ENCODE results near the gene RGL1. TPM values are rescaled to one million over a fixed set of nuclear protein-coding genes. Genes with fewer than 3 reads are reported as not detected.

RGL1 gene
- total RNA-seq, 4 donors from 2014 or later, result 57.3 to 81.8 (median 68.1) TPM

DNA sequence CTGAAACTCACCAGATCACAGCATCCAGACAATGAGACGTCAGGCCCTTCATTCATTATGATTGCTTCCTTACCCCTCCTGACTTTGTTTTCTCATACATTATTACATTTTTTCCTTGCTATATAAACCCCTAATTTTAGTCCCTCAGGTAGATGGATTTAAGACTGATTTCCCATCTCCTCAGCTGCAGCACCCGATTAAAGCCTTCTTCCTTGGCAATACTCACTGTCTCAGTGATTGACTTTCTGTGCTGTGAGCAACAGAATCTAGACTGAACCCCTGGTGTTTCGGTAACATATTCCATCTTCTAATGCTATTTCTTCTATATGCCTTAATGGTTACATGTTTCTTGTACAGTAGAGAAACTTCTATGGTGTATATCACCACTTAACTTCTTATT lies 30.0 kb upstream of the RGL1 start:
- no peak for DNase-seq (ENCODE audit: low spot score in 2 of 2)
- H3K9me3 ChIP-seq, result peaks cover 0 to 8% (median 0%) of the 10 kb centered on the region in 4 donors
- H3K36me3 ChIP-seq, result no peaks in the 10 kb centered on the region
- H3K4me1 ChIP-seq, result no peaks in the 10 kb centered on the region
- no peak overlapping the region for H3K4me3 ChIP-seq
- 97% methylated on average over 3 of the region's 3 CpGs for WGBS, 2 donors
- no peak overlapping the region for H3K27ac ChIP-seq
- H3K27me3 ChIP-seq, result no peaks in the 10 kb centered on the region
- TF ChIP-seq, protein P1, sequence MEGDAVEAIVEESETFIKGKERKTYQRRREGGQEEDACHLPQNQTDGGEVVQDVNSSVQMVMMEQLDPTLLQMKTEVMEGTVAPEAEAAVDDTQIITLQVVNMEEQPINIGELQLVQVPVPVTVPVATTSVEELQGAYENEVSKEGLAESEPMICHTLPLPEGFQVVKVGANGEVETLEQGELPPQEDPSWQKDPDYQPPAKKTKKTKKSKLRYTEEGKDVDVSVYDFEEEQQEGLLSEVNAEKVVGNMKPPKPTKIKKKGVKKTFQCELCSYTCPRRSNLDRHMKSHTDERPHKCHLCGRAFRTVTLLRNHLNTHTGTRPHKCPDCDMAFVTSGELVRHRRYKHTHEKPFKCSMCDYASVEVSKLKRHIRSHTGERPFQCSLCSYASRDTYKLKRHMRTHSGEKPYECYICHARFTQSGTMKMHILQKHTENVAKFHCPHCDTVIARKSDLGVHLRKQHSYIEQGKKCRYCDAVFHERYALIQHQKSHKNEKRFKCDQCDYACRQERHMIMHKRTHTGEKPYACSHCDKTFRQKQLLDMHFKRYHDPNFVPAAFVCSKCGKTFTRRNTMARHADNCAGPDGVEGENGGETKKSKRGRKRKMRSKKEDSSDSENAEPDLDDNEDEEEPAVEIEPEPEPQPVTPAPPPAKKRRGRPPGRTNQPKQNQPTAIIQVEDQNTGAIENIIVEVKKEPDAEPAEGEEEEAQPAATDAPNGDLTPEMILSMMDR (IDR thresholded peaks at IDR 0.05), result no peak
- no peak for TF ChIP-seq EP300 (IDR thresholded peaks at IDR 0.05)
- TF ChIP-seq POLR2A (IDR thresholded peaks at IDR 0.05), result no peak

DNA sequence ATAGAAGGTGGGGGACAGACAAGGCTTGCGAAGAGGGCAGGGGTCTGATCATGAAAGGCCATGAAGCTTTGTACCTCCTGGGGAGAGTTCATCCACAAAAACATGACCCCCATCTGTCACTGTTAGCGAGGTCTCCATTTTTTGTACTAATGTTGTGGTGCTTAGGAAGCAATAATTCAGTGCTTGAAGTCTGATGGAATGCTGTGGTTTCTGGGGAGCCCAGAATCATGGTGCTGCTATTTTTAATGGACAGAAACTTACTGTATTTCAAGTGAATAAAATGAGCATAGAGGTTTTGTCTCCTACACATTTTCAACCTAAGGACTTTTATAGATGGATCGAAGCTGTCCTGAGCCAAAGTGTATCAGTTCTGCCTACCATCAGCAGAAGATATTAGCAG lies 28.2 kb upstream of the RGL1 start:
- no peak overlapping the region for H3K4me3 ChIP-seq
- DNase-seq (ENCODE audit: low spot score in 2 of 2), result no peak
- H3K9me3 ChIP-seq, result no peaks in the 10 kb centered on the region
- TF ChIP-seq POLR2A (IDR thresholded peaks at IDR 0.05) (no peak), EP300 (IDR thresholded peaks at IDR 0.05) (no peak)
- TF ChIP-seq, protein P1 (IDR thresholded peaks at IDR 0.05), result no peak
- no peaks in the 10 kb centered on the region for H3K36me3 ChIP-seq
- H3K27me3 ChIP-seq, result no peaks in the 10 kb centered on the region
- H3K4me1 ChIP-seq, result no peaks in the 10 kb centered on the region
- WGBS, 2 donors, result 91 to 92% methylated on average over 3 of the region's 3 CpGs
- no peak overlapping the region for H3K27ac ChIP-seq

DNA sequence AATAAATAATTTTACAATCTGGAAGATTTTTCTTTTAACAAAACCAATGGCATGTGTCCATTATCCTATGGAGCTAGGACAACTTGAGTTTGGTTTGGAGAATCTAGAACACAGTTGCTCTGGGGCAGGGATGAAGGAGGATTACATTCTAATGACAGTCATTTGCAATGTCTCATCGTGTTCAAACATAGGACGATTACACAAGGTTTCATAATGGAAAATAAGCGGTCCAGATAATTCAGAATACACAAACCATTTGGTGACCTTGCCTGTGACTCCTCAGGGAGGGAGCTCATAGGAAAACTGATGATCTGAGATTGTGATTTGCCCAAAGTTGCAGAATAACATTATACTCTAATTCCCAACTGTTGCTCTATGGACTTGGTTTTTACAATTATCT lies 27.6 kb upstream of the RGL1 start:
- TF ChIP-seq, protein P1 (IDR thresholded peaks at IDR 0.05), result no peak
- TF ChIP-seq POLR2A (IDR thresholded peaks at IDR 0.05) (no peak), EP300 (IDR thresholded peaks at IDR 0.05) (no peak)
- 71 to 74% methylated on average over 3 of the region's 3 CpGs for WGBS, 2 donors
- Histone ChIP-seq H3K4me3 (no peak overlapping the region), H3K4me1 (no peaks in the 10 kb centered on the region), H3K27me3 (no peaks in the 10 kb centered on the region), H3K27ac (no peak overlapping the region), H3K36me3 (no peaks in the 10 kb centered on the region), H3K9me3 (no peaks in the 10 kb centered on the region)
- no peak for DNase-seq (ENCODE audit: low spot score in 2 of 2)

DNA sequence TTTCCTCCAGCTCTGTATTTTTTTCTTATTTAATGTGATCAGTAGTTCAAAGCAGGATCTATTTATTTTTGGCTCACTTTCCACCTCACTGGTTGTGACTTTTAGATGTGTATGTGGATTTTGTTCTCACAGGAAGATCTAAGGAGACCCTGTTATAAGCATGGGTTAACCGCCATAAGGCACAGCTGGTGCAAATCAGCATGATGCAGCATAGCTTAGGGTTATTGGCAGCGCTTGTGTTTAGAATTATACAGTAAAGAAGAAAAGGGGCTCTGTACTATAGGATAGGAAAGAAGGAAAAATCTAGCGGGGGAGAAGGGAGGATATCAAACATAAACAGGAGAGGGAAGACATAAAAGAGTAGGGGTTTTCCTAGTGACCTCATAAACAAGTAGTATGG lies 26.9 kb upstream of the RGL1 start:
- Histone ChIP-seq H3K4me1 (peaks cover 0 to 3% (median 0%) of the 10 kb centered on the region in 4 donors), H3K36me3 (no peaks in the 10 kb centered on the region), H3K4me3 (no peak overlapping the region), H3K9me3 (no peaks in the 10 kb centered on the region), H3K27ac (no peak overlapping the region), H3K27me3 (no peaks in the 10 kb centered on the region)
- WGBS, 2 donors, result 41 to 55% methylated on average over 3 of the region's 3 CpGs
- DNase-seq (ENCODE audit: low spot score in 2 of 2), result no peak
- TF ChIP-seq, protein P1 (IDR thresholded peaks at IDR 0.05), result no peak
- TF ChIP-seq EP300 (IDR thresholded peaks at IDR 0.05), result no peak
- no peak for TF ChIP-seq POLR2A (IDR thresholded peaks at IDR 0.05)

DNA sequence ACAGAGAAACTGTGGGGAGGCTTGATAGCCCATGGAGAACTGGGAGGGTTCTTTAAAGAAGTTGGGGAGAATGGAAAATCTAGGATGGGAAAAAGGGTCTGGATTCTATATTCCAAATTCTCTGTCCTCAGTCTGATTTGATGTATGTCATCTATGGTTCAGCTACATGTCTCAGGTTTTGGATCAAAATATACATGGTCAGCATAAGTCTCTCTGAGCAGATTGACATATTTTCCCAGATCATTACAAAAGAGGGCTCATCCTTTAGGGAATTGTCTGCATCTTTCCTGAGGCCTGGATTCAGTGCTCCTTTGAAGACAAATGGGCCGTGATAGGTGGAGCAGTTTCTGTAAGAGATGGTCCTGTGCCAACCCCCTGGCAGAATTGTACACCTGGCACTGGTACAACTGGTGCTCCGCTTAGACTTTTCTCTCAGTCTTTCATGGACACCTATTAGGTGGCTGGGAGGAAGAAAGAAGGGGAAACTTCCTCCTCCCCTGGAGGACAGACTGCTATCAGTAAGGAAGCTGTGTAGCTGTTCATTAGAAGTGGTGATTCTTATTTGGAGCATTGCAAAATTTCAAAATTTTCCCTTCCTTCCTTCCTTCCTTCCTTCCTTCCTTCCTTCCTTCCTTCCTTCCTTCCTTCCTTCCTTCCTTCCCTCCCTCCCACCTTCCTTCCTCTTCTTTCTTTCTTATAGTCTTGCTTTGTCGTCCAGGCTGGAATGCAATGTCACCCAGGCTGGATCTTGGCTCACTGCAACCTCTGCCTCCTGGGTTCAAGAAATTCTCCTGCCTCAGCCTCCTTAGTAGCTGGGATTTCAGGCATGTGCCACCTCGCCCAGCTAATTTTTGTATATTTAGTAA lies 26.1 kb upstream of the RGL1 start:
- 88 to 94% methylated on average over 4 of the region's 4 CpGs for WGBS, 2 donors
- TF ChIP-seq, protein P1 (IDR thresholded peaks at IDR 0.05), result no peak
- no peak for TF ChIP-seq POLR2A (IDR thresholded peaks at IDR 0.05)

More for the DNA sequence above, 26.1 kb upstream of the RGL1 start:
- Histone ChIP-seq H3K27ac (no peak overlapping the region), H3K9me3 (no peaks in the 10 kb centered on the region), H3K27me3 (no peaks in the 10 kb centered on the region), H3K4me1 (peaks cover 0 to 10% (median 0%) of the 10 kb centered on the region in 4 donors), H3K36me3 (no peaks in the 10 kb centered on the region), H3K4me3 (no peak overlapping the region)
- DNase-seq (ENCODE audit: low spot score in 2 of 2), result no peak

Measured in tibial nerve (tissue), 4 donors.